Activated naive CD4-positive, alpha-beta T cell treated with anti-CD3 and anti-CD28 coated beads, Interleukin-2, amount 10 ng/mL, durations not matched to agents 7 days and 5 days (primary cell): Measurements from ENCODE around the gene VGLL4.

Experiments used
- CTCF ChIA-PET: fragments of 350-600 bp; sonication (Branson Sonifier 250); formaldehyde crosslinking; loops from one replicate; lab custom pipeline; 2021; ENCODE audit warnings: antibody characterized with exemption; lab: Charles Lee
- DNase-seq: peaks from one replicate; pipeline ENCODE4 v3.0.0-alpha.2; 2020
- H3K27ac Mint-ChIP-seq: one replicate; pipeline ENCODE4 v1.8.0; 2021; ENCODE audit warnings: mild to moderate bottlenecking, moderate library complexity, mixed read lengths
- H3K27me3 Mint-ChIP-seq: one replicate; pipeline ENCODE4 v1.8.0; 2021; ENCODE audit warnings: mild to moderate bottlenecking, mixed read lengths
- H3K36me3 Mint-ChIP-seq: one replicate; pipeline ENCODE4 v1.8.0; 2021; ENCODE audit warnings: mixed read lengths
- H3K4me1 Mint-ChIP-seq: one replicate; pipeline ENCODE4 v1.8.0; 2021; ENCODE audit warnings: mixed read lengths
- H3K4me3 Mint-ChIP-seq: one replicate; pipeline ENCODE4 v1.8.0; 2021; ENCODE audit warnings: mild to moderate bottlenecking, moderate library complexity, mixed read lengths
- H3K9me3 Mint-ChIP-seq: one replicate; pipeline ENCODE4 v1.8.0; 2021; ENCODE audit warnings: mixed read lengths

The VGLL4 gene

GRCh38 chr3:11613319-11613718 is 30.4 kb downstream of the VGLL4 start:
- DNase-seq = no peak
- Mint-ChIP-seq H3K9me3 (no peaks in the 10 kb centered on the region), H3K36me3 (peaks cover 15% of the 10 kb centered on the region), H3K4me3 (no peak overlapping the region), H3K27ac (no peak overlapping the region), H3K27me3 (no peaks in the 10 kb centered on the region), H3K4me1 (peaks cover 6% of the 10 kb centered on the region)
- CTCF ChIA-PET = interaction anchor here (0.6 kb wide), 1 partner anchor 1758 kb away, joined by 4 read pairs; no protein-coding TSS in a partner anchor

GRCh38 chr3:11612515-11613188 is 31.1 kb downstream of the VGLL4 start:
- Mint-ChIP-seq H3K36me3 (peaks cover 15% of the 10 kb centered on the region), H3K4me1 (peaks cover 6% of the 10 kb centered on the region)
- DNase-seq = no peak

GRCh38 chr3:11611341-11611799 is 32.3 kb downstream of the VGLL4 start:
- peaks cover 7% of the 10 kb centered on the region for H3K4me1 Mint-ChIP-seq
- H3K27ac Mint-ChIP-seq = no peak overlapping the region

More at GRCh38 chr3:11612515-11613188, 31.1 kb downstream of the VGLL4 start:
- Mint-ChIP-seq H3K27me3 (no peaks in the 10 kb centered on the region), H3K9me3 (no peaks in the 10 kb centered on the region), H3K4me3 (no peak overlapping the region), H3K27ac (no peak overlapping the region)
- CTCF ChIA-PET = interaction anchor here (0.6 kb wide), 1 partner anchor 1757 kb away, joined by 4 read pairs; no protein-coding TSS in a partner anchor

GRCh38 chr3:11610700-11611275 is 32.9 kb downstream of the VGLL4 start:
- no peaks in the 10 kb centered on the region for H3K9me3 Mint-ChIP-seq
- no peak for DNase-seq
- no peak overlapping the region for H3K27ac Mint-ChIP-seq
- H3K4me1 Mint-ChIP-seq = peaks cover 5% of the 10 kb centered on the region
- CTCF ChIA-PET = no interaction called here
- no peak overlapping the region for H3K4me3 Mint-ChIP-seq
- H3K36me3 Mint-ChIP-seq = peaks cover 21% of the 10 kb centered on the region
- no peaks in the 10 kb centered on the region for H3K27me3 Mint-ChIP-seq

More at GRCh38 chr3:11611341-11611799, 32.3 kb downstream of the VGLL4 start:
- H3K27me3 Mint-ChIP-seq = no peaks in the 10 kb centered on the region
- DNase-seq = no peak
- CTCF ChIA-PET = no interaction called here
- H3K36me3 Mint-ChIP-seq = peaks cover 17% of the 10 kb centered on the region
- no peaks in the 10 kb centered on the region for H3K9me3 Mint-ChIP-seq
- H3K4me3 Mint-ChIP-seq = no peak overlapping the region

- H3K4me1 Mint-ChIP-seq = peaks cover 5% of the 10 kb centered on the region
- H3K27ac Mint-ChIP-seq = no peak overlapping the region
- CTCF ChIA-PET = no interaction called here
- H3K36me3 Mint-ChIP-seq = peaks cover 24% of the 10 kb centered on the region
- H3K9me3 Mint-ChIP-seq = no peaks in the 10 kb centered on the region
- no peaks in the 10 kb centered on the region for H3K27me3 Mint-ChIP-seq
- DNase-seq = no peak
- no peak overlapping the region for H3K4me3 Mint-ChIP-seq
Measured at GRCh38 chr3:11610044-11610671, 33.6 kb downstream of the VGLL4 start.

- Mint-ChIP-seq H3K4me3 (no peak overlapping the region), H3K27me3 (no peaks in the 10 kb centered on the region), H3K4me1 (peaks cover 5% of the 10 kb centered on the region), H3K9me3 (no peaks in the 10 kb centered on the region), H3K36me3 (peaks cover 23% of the 10 kb centered on the region), H3K27ac (no peak overlapping the region)
- CTCF ChIA-PET = no interaction called here
- DNase-seq = no peak
Measured at GRCh38 chr3:11609481-11609880, 34.2 kb downstream of the VGLL4 start.

- no peaks in the 10 kb centered on the region for H3K27me3 Mint-ChIP-seq
- no peak overlapping the region for H3K27ac Mint-ChIP-seq
- CTCF ChIA-PET = interaction anchor here (1.1 kb wide), 1 partner anchor 8 kb away, joined by 3 read pairs; no protein-coding TSS in a partner anchor
- H3K36me3 Mint-ChIP-seq = peaks cover 19% of the 10 kb centered on the region
- H3K9me3 Mint-ChIP-seq = no peaks in the 10 kb centered on the region
- peaks cover 3% of the 10 kb centered on the region for H3K4me1 Mint-ChIP-seq
- no peak overlapping the region for H3K4me3 Mint-ChIP-seq
- no peak for DNase-seq
Measured at GRCh38 chr3:11607816-11608215, 35.9 kb downstream of the VGLL4 start.

GRCh38 chr3:11606865-11607440 is 36.8 kb downstream of the VGLL4 start:
- Mint-ChIP-seq H3K36me3 (peaks cover 19% of the 10 kb centered on the region), H3K27me3 (no peaks in the 10 kb centered on the region), H3K9me3 (no peaks in the 10 kb centered on the region), H3K4me1 (peaks cover 4% of the 10 kb centered on the region), H3K4me3 (no peak overlapping the region), H3K27ac (no peak overlapping the region)
- CTCF ChIA-PET = interaction anchor here (0.6 to 1.1 kb wide), 3 partner anchors 9 to 944 kb away, joined by 3 read pairs; no protein-coding TSS in a partner anchor
- no peak for DNase-seq

GRCh38 chr3:11606090-11606784 is 37.5 kb downstream of the VGLL4 start:
- no peak for DNase-seq
- H3K4me1 Mint-ChIP-seq = peaks cover 6% of the 10 kb centered on the region
- no peak overlapping the region for H3K27ac Mint-ChIP-seq
- CTCF ChIA-PET = interaction anchor here (0.6 to 0.9 kb wide), 2 partner anchors 45 to 944 kb away, joined by 3 read pairs; no protein-coding TSS in a partner anchor
- H3K9me3 Mint-ChIP-seq = no peaks in the 10 kb centered on the region
- no peak overlapping the region for H3K4me3 Mint-ChIP-seq
- H3K36me3 Mint-ChIP-seq = peaks cover 23% of the 10 kb centered on the region
- no peaks in the 10 kb centered on the region for H3K27me3 Mint-ChIP-seq

GRCh38 chr3:11605398-11605797 is 38.3 kb downstream of the VGLL4 start:
- H3K4me3 Mint-ChIP-seq = no peak overlapping the region
- no peaks in the 10 kb centered on the region for H3K27me3 Mint-ChIP-seq
- CTCF ChIA-PET = no interaction called here
- DNase-seq = no peak
- no peak overlapping the region for H3K27ac Mint-ChIP-seq
- H3K9me3 Mint-ChIP-seq = no peaks in the 10 kb centered on the region
- H3K4me1 Mint-ChIP-seq = peaks cover 6% of the 10 kb centered on the region
- peaks cover 26% of the 10 kb centered on the region for H3K36me3 Mint-ChIP-seq

- CTCF ChIA-PET = no interaction called here
- no peak for DNase-seq
- no peak overlapping the region for H3K27ac Mint-ChIP-seq
Measured at GRCh38 chr3:11604139-11604892, 39.4 kb downstream of the VGLL4 start.

GRCh38 chr3:11603628-11604027 is 40.1 kb downstream of the VGLL4 start:
- Mint-ChIP-seq H3K9me3 (no peaks in the 10 kb centered on the region), H3K36me3 (peaks cover 33% of the 10 kb centered on the region), H3K27ac (no peak overlapping the region), H3K4me1 (peaks cover 6% of the 10 kb centered on the region), H3K4me3 (no peak overlapping the region), H3K27me3 (no peaks in the 10 kb centered on the region)
- no peak for DNase-seq
- CTCF ChIA-PET = no interaction called here

More at GRCh38 chr3:11604139-11604892, 39.4 kb downstream of the VGLL4 start:
- no peaks in the 10 kb centered on the region for H3K9me3 Mint-ChIP-seq
- H3K36me3 Mint-ChIP-seq = peaks cover 31% of the 10 kb centered on the region
- no peaks in the 10 kb centered on the region for H3K27me3 Mint-ChIP-seq
- H3K4me1 Mint-ChIP-seq = peaks cover 6% of the 10 kb centered on the region
- no peak overlapping the region for H3K4me3 Mint-ChIP-seq

GRCh38 chr3:11602886-11603527 is 40.7 kb downstream of the VGLL4 start:
- peaks cover 3% of the 10 kb centered on the region for H3K9me3 Mint-ChIP-seq
- H3K4me1 Mint-ChIP-seq = peaks cover 6% of the 10 kb centered on the region
- no peak for DNase-seq
- H3K4me3 Mint-ChIP-seq = no peak overlapping the region
- CTCF ChIA-PET = no interaction called here
- peaks cover 38% of the 10 kb centered on the region for H3K36me3 Mint-ChIP-seq
- no peaks in the 10 kb centered on the region for H3K27me3 Mint-ChIP-seq
- no peak overlapping the region for H3K27ac Mint-ChIP-seq
